ENCODE results near the gene CACNA1I. TPM values are rescaled to one million over a fixed set of nuclear protein-coding genes. Genes with fewer than 3 reads are reported as not detected.
A peak's percentile ranks its signal among the peaks of the same experiment; 100 is the strongest.

Gene CACNA1I
- total RNA-seq, 2 donors from 2014 or later, result 20.3 to 27.9 TPM

DNA sequence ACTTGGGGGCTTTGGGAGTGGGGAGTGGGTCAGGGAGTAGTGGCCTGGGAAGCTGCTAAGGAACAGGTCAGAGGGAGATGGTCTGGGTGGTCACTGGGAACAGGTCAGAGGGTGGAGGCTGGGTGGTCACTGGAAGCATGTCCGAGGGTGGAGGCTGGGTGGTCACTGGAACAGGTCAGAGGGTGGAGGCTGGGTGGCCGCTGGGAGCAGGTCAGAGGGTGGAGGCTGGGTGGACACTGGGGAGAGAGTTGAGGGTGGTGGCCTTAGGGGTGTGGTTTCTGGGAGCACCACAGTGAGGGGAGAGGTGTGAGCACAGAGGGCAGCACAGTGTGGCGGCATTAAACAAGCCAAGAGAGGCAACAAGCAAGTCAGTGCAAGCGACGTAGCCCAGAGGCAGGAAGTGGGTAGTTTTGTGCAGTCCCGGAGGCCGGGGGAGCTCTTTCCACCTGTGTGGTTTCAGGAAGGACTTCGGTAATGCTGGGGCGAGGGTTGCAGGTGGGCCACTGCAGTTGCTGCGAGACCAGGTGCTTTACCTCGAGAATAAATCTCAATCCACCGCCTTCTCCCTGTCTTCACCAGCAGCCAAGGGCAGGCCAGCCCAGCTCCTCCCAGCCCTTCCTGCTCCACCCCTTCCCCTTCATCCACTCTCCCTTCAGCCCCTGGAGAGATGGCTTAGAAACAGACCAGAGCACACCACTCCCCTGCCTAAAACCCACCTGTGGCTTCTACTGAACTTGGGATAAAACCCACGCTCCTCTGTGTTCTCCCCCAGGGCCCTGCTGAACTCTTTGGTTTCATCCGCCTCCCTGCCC, 3.2 kb upstream of the CACNA1I start:
- H3K27ac Mint-ChIP-seq, result peak overlapping the region; percentile 81
- DNase-seq, result peak in 1 of 3 donors; percentile 19
- peak overlapping the region; percentile 54 for H3K4me3 Mint-ChIP-seq
- H3K4me1 Mint-ChIP-seq, result peaks cover 16% of the 10 kb centered on the region
- peak; percentile 91 for ATAC-seq
- no peaks in the 10 kb centered on the region for H3K36me3 Mint-ChIP-seq (ENCODE audit: low read depth)
- H3K9me3 ChIP-seq (ENCODE audit: control insufficient read depth, low read length, poor library complexity, severe bottlenecking), result no peaks in the 10 kb centered on the region
- no peaks in the 10 kb centered on the region for H3K27me3 Mint-ChIP-seq

DNA sequence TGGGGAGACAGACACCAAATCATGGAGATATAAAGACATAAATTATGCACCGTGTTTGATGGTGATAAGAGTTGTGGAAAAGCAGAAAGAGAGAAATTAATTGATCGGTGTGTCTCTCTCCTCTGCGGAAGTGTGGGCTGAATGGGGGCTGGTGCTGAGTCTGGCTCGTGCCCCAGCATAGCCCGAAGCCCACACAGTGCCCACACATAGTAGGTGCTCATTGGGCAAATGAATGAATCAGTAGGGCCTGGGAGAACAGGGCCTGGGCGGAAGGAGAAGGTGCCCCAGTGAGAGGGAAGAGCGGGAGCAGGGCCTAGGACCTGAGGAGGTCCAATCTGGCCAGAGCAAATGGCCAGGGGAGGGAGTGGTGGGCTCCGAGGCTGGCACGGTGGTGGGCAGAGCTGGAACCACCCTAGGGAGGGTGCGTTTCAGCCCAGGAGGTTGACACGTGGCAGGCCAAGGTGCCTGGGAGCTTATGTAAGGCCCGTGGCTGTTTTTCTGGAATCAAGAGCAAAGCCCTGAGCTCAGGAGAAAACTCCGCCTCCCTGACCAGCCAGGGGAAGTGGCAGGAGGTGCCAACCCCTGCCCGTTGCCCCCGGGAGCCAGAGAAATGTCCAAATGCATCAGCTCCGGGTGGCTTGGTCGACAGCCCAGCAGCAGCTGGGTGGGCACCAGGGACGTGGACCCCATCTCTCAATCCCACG, 2.1 kb upstream of the CACNA1I start:
- Mint-ChIP-seq H3K36me3 (ENCODE audit: low read depth) (no peaks in the 10 kb centered on the region), H3K4me3 (no peak overlapping the region), H3K27ac (peak overlapping the region; percentile 81), H3K27me3 (no peaks in the 10 kb centered on the region), H3K4me1 (peaks cover 16% of the 10 kb centered on the region)
- H3K9me3 ChIP-seq (ENCODE audit: control insufficient read depth, low read length, poor library complexity, severe bottlenecking), result no peaks in the 10 kb centered on the region
- ATAC-seq, result no peak
- no peak for DNase-seq

DNA sequence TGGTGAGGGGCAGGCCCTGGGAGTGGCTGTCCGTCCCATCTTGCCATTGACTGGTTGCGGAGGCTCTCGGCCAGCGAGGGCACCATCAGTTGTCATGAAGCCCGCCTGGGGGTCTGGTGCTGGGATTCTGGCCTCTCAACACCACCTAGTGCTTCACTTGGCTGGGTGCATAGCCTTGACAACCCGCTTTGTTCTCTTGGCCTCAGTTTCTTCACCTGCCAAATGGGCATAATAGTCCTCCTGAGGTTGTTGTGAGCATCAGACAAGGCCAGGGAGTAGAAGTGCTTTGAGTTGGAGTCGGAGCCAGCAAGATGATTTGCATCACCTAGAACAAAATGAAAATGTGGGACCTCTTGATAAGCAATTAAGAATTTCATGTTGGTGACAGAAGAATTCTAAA, 1.5 kb upstream of the CACNA1I start:
- H3K27ac Mint-ChIP-seq, result no peak overlapping the region
- no peaks in the 10 kb centered on the region for H3K36me3 Mint-ChIP-seq (ENCODE audit: low read depth)
- no peak overlapping the region for H3K4me3 Mint-ChIP-seq
- no peaks in the 10 kb centered on the region for H3K27me3 Mint-ChIP-seq
- peaks cover 16% of the 10 kb centered on the region for H3K4me1 Mint-ChIP-seq
- no peaks in the 10 kb centered on the region for H3K9me3 ChIP-seq (ENCODE audit: control insufficient read depth, low read length, poor library complexity, severe bottlenecking)
- DNase-seq (no peak), ATAC-seq (no peak)

DNA sequence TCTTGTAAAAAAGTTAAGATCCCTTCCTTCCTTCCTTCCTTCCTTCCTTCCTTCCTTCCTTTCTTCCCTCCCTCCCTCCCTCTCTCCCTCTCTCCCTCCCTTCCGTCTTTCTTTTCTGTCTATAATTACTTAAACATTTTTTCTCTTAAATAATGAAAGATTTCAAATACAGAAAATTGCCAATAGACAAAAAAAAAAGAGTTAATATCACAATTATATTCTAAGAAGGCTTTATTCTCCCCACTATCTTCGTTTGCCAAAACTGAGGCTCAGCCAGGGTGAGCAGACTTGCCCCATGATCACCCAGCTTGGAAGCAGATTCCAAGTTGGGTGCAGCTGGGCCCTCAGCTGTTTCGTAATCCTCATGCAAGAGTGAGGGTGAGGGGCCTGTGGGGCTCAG, 327 bp upstream of the CACNA1I start:
- ATAC-seq, result no peak
- H3K27me3 Mint-ChIP-seq, result no peaks in the 10 kb centered on the region
- H3K36me3 Mint-ChIP-seq (ENCODE audit: low read depth), result no peaks in the 10 kb centered on the region

DNA sequence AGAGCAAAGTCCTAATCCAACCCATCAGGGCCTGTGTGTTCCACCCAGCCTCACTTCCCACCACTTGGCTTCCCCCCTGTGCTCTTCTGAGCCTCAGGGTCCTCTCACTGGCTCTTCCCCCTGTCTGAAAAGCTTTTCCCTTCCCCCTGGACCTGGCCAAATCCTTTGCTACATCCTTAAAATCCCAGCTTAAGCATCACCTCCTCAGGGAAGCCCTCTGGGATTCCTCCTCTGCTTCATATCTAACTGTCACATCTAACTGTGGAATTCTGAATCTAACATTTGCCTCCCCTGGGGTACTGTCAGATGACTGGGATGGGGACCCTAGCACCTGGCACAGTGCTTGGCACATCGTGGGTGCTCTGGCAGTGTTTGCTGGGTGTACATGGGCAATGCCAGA, 985 bp downstream of the CACNA1I start:
- Mint-ChIP-seq H3K4me1 (peaks cover 16% of the 10 kb centered on the region), H3K27me3 (no peaks in the 10 kb centered on the region), H3K27ac (no peak overlapping the region), H3K36me3 (ENCODE audit: low read depth) (no peaks in the 10 kb centered on the region), H3K4me3 (no peak overlapping the region)
- H3K9me3 ChIP-seq (ENCODE audit: control insufficient read depth, low read length, poor library complexity, severe bottlenecking), result no peaks in the 10 kb centered on the region
- DNase-seq, result no peak
- ATAC-seq, result no peak

More for the DNA sequence above, 327 bp upstream of the CACNA1I start:
- Mint-ChIP-seq H3K27ac (no peak overlapping the region), H3K4me1 (peaks cover 16% of the 10 kb centered on the region), H3K4me3 (no peak overlapping the region)
- H3K9me3 ChIP-seq (ENCODE audit: control insufficient read depth, low read length, poor library complexity, severe bottlenecking), result no peaks in the 10 kb centered on the region
- no peak for DNase-seq

DNA sequence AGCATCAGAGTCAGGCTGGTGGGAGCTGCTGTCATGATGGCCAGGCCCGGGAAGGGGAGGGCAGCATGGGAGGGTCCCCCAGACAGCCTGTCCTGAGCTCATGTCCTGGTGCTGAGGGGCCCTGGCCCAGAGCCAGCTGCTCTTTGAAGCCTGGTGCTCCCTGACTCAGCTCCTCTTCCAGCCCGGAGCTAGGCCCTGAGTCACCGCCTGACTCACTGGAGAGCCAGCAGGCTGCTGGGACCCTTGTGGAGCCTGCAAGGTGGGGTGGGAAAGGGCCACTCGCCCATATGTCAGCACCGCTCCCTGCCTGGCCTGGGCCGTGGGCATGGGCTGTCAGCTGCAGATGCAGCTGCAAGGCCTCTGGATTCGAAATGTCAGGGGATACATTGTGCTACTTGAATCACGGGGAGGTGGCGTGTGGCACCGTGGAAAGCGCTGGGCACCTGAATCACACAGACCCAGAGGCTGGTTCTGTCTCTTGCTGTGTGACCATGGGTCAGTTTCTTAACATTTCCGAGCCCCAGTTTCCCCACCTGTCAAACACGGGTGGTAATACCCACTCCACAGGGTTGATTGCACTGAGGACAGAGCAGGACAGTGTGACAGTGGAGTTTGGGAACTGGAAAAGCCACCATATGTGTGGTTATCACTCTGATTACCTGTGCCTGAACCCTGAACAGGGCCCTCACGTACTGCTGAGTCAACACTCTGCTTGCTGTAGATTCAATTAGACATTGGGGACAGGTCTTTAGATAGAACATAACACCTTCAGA, 4.4 kb downstream of the CACNA1I start:
- Mint-ChIP-seq H3K27ac (no peak overlapping the region), H3K27me3 (no peaks in the 10 kb centered on the region), H3K4me3 (no peak overlapping the region), H3K4me1 (peaks cover 6% of the 10 kb centered on the region), H3K36me3 (ENCODE audit: low read depth) (no peaks in the 10 kb centered on the region)
- H3K9me3 ChIP-seq (ENCODE audit: control insufficient read depth, low read length, poor library complexity, severe bottlenecking), result no peaks in the 10 kb centered on the region
- DNase-seq, result no peak
- no peak for ATAC-seq

DNA sequence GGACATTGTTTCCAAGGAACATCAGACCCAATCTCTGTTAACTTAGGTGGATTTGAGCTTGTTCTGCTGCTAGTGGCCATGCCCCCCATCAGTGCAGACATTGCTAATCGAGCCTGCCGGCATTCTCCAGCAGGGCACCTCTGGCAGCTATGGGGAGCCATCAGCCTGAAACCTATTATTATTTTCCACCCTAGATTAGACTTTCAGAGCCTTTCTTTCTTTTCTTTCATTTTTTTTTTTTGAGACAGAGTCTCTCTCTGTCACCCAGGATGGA, 4.9 kb downstream of the CACNA1I start:
- DNase-seq (no peak), ATAC-seq (no peak)
- Mint-ChIP-seq H3K27me3 (no peaks in the 10 kb centered on the region), H3K36me3 (ENCODE audit: low read depth) (no peaks in the 10 kb centered on the region), H3K4me1 (peaks cover 6% of the 10 kb centered on the region), H3K27ac (no peak overlapping the region), H3K4me3 (no peak overlapping the region)
- H3K9me3 ChIP-seq (ENCODE audit: control insufficient read depth, low read length, poor library complexity, severe bottlenecking), result no peaks in the 10 kb centered on the region

DNA sequence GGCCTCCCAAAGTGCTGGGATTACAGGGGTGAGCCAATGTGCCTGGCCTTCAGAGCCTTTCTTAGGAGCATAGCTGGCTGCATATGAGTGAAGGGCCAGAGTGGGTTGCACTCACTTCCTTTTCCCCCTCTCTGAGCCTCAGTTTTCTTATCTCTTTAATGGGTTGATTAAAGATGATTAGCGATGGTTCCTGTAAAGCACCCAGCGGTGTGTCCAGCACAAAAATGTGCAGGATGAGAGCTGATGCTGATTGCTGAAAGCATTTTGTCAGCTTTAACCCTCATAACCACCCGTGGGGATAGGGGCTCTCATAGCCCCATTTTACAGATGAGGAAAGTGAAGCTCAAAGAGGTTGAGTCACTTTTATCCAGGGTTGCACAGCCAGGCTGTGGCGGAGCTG, 5.5 kb downstream of the CACNA1I start:
- Mint-ChIP-seq H3K27ac (no peak overlapping the region), H3K4me3 (no peak overlapping the region), H3K27me3 (peaks cover 4% of the 10 kb centered on the region), H3K4me1 (peaks cover 6% of the 10 kb centered on the region), H3K36me3 (ENCODE audit: low read depth) (no peaks in the 10 kb centered on the region)
- DNase-seq (no peak), ATAC-seq (no peak)
- no peaks in the 10 kb centered on the region for H3K9me3 ChIP-seq (ENCODE audit: control insufficient read depth, low read length, poor library complexity, severe bottlenecking)

DNA sequence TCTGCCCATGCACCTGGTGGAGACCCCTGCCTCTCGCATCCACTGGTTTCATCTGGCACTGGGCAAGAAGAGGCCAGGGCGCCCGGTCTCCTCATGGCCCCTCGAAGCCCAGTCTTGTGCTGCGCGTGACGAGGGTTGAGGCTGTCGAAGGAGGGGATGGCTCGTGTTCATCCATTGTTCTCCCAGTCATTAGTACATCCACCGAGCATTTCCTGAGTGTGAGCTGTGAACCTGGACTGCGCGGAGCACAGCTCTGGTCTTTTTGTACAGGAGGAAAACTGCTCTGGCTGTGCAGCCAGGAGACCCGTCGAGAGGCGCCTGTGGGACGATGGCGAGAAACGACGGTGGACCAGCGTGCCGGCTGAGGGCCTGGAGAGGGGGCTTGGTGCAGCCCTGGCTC, 6.8 kb downstream of the CACNA1I start:
- no peak for ATAC-seq
- no peak overlapping the region for H3K4me3 Mint-ChIP-seq
- H3K27me3 Mint-ChIP-seq, result peaks cover 6% of the 10 kb centered on the region
- no peaks in the 10 kb centered on the region for H3K36me3 Mint-ChIP-seq (ENCODE audit: low read depth)
- H3K27ac Mint-ChIP-seq, result no peak overlapping the region
- DNase-seq, result no peak
- peaks cover 4% of the 10 kb centered on the region for H3K4me1 Mint-ChIP-seq
- no peaks in the 10 kb centered on the region for H3K9me3 ChIP-seq (ENCODE audit: control insufficient read depth, low read length, poor library complexity, severe bottlenecking)

DNA sequence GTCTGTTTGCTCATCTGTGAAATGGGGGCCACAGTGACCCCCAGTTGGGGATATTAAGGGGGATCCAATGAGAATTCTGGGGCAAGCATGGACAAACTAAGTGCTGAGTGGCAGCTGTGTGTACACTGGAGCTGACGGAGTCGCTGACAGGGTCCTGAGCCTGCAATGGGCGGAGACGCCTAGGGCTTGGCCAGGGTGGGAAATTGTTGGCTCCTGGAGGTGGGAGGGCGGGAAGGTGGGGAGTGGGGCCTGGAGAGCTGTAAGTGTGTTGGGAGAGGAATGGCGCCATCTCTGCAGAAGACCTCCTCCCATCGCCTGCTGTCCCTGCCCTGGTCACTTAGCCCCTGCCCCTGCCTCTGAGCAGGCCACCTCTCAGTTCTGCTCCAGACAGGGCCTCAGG, 7.3 kb downstream of the CACNA1I start:
- Mint-ChIP-seq H3K27me3 (peaks cover 6% of the 10 kb centered on the region), H3K4me3 (no peak overlapping the region), H3K36me3 (ENCODE audit: low read depth) (no peaks in the 10 kb centered on the region), H3K4me1 (peaks cover 4% of the 10 kb centered on the region), H3K27ac (no peak overlapping the region)
- no peak for ATAC-seq
- no peak for DNase-seq
- no peaks in the 10 kb centered on the region for H3K9me3 ChIP-seq (ENCODE audit: control insufficient read depth, low read length, poor library complexity, severe bottlenecking)

DNA sequence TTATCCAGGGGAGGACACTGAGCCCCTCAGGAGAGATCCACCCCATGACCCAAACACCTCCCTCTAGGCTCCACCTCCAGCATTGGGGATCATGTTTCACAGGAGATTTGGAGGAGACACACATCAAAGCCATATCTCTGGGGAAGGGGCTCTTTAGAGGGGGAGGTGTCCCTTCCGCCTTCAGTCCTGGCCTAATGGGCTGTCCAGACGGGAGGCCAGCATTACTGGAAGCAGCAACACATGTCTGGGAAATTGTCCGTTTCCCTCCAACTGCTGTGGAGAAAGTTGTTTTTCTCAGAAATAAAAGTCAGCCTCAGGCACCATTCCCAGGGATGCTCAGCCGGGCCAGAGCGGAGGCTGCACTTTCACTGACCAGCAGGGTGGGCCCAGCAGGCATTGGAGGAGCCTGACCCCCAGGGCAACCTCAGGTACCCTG, 9.5 kb downstream of the CACNA1I start:
- H3K9me3 ChIP-seq (ENCODE audit: control insufficient read depth, low read length, poor library complexity, severe bottlenecking), result no peaks in the 10 kb centered on the region
- peaks cover 4% of the 10 kb centered on the region for H3K4me1 Mint-ChIP-seq
- peaks cover 3% of the 10 kb centered on the region for H3K36me3 Mint-ChIP-seq (ENCODE audit: low read depth)
- ATAC-seq (no peak), DNase-seq (no peak)
- H3K27ac Mint-ChIP-seq, result no peak overlapping the region
- no peak overlapping the region for H3K4me3 Mint-ChIP-seq
- peaks cover 6% of the 10 kb centered on the region for H3K27me3 Mint-ChIP-seq

DNA sequence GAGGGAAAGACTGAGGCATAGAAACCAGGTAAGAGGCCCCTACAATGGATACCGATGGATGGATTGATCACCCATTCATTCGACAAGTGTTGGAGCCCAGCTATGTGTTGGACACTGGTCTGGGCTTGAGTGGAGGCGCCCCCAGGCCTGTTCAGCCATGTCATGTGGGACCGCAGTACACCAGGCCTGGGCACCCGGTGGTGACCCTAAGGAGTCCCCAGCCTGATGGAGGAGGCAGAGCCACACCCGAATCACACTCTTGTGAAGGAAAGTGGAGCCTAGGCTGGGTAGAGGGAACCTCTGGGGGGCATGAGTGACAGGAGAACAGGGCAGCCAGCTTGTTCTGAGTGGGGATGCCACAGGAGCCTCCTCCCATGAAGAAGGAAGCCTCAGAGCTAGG, 10.2 kb downstream of the CACNA1I start:
- peaks cover 4% of the 10 kb centered on the region for H3K4me1 Mint-ChIP-seq
- H3K36me3 Mint-ChIP-seq (ENCODE audit: low read depth), result peaks cover 3% of the 10 kb centered on the region
- H3K27ac Mint-ChIP-seq, result no peak overlapping the region
- no peaks in the 10 kb centered on the region for H3K9me3 ChIP-seq (ENCODE audit: control insufficient read depth, low read length, poor library complexity, severe bottlenecking)
- no peak overlapping the region for H3K4me3 Mint-ChIP-seq
- H3K27me3 Mint-ChIP-seq, result peaks cover 6% of the 10 kb centered on the region
- DNase-seq (no peak), ATAC-seq (no peak)

DNA sequence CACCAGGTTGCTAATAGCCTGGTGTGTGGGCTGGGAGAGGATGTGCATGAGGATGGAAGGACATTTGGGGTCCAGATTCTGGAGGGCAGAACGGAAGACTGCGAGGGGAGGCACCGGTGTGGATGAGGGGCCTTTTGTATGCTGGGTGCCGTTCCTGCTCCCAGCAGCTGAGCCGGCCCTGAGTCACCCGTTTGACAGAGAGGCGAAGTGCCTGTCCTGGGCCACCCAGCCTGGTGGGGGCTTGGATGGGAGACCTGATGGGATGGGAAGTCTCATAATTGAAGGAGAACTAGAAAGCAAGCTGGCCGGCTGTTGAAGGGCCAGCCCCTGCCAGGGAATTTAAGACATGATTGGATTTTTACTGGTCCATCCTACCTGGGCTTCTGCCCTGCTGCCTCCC, 10.8 kb downstream of the CACNA1I start:
- Mint-ChIP-seq H3K36me3 (ENCODE audit: low read depth) (peaks cover 3% of the 10 kb centered on the region), H3K4me3 (no peak overlapping the region), H3K27ac (no peak overlapping the region), H3K27me3 (peaks cover 6% of the 10 kb centered on the region), H3K4me1 (peaks cover 4% of the 10 kb centered on the region)
- no peak for ATAC-seq
- H3K9me3 ChIP-seq (ENCODE audit: control insufficient read depth, low read length, poor library complexity, severe bottlenecking), result no peaks in the 10 kb centered on the region
- DNase-seq, result no peak
